DMS114 treated with DMSO at 0.1 percent for 48 hours (cell line): ENCODE measurements around the gene NSD2.

Source experiments
- DNase-seq: peaks from one replicate; lab custom pipeline; 2025; ENCODE audit not compliant: unreplicated experiment; lab: John Stamatoyannopoulos, UW

Gene NSD2

GRCh38 chr4:1940566-1940965 is 69.4 kb downstream of the NSD2 start:
- no peak for DNase-seq

DNA sequence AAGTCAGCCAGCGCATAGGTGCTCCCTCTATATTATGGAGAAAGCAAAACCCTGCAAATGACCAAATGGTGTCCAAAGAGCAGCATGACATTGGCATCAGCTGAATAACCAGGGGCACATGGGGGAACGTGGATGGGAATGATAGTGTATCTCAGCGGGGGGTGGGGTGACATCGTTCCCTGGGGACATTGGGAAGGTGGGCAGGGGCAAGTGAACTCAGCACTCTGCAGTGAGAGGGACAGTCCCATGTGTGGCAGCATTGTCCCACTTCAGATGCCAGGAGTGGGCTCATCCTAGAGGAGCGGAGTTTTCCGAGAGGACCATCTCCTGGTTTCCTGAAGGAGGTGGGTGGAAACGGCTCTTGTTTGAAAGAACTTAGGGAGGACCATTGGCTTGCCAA is 72.7 kb downstream of the NSD2 start:
- no peak for DNase-seq

- no peak for DNase-seq
Observed at GRCh38 chr4:1945124-1945895, 74.1 kb downstream of the NSD2 start.

GRCh38 chr4:1945912-1946311 is 74.7 kb downstream of the NSD2 start:
- no peak for DNase-seq

DNA sequence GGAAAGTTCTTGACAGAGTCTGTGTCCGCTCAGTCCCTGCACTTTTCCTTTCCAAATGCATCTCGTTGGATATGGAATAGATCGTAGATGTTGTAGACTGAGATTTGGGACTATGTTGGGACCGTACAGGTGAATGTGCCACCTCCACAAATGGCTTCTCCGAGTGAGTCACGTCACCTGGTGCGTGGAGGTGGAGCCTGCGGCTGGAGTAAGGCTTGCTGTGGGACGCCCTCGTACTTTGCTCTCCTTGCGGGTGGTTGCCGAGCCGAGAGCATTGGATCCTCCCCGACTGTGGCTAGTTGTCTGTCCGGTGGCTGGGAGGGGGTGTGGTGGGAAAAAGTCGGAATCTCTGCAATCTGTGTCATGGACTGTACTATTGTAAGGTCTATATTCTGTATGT is 77.0 kb downstream of the NSD2 start:
- DNase-seq, result no peak

DNA sequence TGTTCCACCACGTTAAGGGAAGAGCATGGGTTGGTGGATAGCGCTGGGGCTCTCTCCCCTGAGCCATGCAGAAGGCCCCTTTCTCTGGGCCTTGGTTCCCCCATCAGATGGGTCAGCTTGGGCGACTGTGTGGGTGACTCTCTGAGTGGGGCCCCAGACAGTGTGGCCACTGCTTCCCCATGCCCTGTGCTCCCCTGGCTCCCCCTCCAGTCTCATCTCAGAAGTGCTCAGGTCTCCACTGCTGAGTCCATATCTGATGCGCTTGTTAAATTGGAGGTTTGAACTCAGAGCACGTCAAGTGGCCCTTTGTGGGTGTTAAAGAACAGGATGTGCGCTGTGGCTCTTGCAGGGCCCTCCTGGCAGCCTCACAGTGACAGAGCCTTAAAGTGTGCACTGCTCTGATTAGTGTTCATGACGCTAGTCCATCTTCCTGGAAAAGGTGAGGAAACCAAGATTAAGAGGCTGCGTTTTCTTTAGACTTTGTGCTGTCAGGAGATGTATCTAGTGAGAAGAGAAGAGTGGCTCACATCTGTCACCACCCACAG is 77.8 kb downstream of the NSD2 start:
- DNase-seq, result no peak

GRCh38 chr4:1950369-1950768 is 79.2 kb downstream of the NSD2 start:
- DNase-seq, result no peak

DNA sequence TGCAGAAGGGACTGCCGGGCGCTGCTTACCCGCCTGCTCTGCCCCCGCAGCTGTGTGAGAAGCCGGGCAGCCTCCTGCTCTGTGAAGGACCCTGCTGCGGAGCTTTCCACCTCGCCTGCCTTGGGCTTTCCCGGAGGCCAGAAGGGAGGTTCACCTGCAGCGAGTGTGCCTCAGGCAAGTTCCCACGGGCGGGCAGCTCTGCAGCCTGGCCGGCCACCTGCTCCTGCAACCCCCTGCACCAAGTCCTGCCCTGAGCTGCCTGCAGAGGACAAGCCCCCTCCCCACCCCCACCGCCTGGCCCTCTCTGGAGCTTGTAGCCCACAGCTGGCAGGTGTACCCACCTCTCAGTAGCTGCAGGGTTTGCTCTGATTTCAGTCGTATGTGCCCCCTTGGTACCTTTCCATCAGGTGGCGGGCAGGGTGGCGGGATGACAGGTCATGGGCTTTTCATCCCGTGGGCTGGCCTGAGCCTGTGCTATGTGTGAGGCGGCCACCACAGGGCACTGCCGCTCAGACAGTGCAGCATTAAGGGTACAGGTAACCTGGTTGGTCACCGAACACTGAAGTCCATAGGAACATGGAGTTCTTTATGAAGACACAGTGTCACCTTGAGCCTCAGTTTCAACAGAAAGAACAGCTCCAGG is 81.0 kb downstream of the NSD2 start:
- no peak for DNase-seq

DNA sequence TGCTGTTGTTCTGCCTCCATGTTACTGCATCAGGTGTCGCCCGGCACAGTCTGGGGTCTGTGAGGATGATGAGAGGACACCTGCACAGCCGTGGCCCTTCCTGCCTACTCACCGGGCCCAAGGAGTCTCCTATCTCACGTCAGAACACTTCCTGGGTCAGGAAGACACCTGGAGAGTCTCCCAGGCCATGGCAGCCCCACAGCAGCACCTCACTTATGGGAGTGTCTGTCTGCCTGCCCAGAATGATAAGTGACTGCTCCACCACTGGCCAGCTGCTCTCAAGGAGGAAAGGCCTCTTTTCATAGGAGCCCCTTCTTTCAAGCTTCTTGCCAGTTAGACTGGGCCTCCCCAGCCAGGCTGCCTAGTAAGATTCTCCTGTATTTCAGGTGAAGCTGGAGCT is 81.5 kb downstream of the NSD2 start:
- DNase-seq, result no peak

DNA sequence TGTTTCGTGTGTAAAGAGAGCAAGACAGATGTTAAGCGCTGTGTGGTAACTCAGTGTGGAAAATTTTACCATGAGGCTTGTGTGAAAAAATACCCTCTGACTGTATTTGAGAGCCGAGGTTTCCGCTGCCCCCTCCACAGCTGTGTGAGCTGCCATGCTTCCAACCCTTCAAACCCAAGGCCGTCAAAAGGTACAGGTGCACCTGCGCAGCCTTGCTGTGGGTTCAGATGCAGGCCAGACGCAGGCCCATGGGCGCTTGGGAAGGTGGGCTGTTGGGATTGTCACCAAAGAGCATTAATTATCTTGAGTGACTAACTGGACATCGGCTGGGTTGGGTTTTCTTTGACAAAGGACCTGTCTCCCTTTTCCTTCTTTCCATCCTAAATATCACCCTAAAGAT is 82.1 kb downstream of the NSD2 start:
- DNase-seq, result no peak

- DNase-seq, result no peak
Observed at GRCh38 chr4:1956631-1957030, 85.4 kb downstream of the NSD2 start.

GRCh38 chr4:1958276-1959103 is 87.3 kb downstream of the NSD2 start:
- no peak for DNase-seq

GRCh38 chr4:1959104-1959384 is 87.9 kb downstream of the NSD2 start:
- no peak for DNase-seq

DNA sequence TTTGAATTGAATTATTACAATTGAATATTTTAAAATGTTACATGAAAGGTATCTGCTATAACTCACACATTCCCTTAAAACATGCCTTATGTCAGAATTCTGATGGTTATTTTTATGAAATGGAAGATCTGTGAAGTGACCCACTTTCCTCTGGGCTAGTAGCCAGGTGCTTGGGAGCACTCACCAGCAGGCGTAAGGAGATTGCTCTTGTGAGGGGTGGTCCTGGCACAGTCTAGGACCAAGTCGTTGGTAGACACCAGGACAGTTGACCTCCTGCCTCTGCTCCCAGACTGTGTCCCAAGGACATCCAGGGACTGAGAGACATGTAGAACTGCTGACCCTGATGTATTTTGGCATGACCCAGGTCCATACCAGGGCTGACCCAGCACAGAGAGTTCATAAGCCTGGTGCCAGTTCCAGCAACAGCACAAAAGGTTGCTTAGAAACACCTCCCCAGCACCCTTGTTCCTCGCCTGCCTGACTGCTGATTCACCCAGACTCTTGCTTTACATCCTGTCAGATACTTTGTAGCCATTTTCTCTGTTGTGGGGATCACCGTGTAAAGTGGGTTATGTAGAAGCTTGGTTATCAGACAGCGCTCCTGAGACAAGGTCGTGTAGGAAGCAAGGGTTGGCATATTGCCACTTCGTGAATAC is 89.1 kb downstream of the NSD2 start:
- no peak for DNase-seq

DNA sequence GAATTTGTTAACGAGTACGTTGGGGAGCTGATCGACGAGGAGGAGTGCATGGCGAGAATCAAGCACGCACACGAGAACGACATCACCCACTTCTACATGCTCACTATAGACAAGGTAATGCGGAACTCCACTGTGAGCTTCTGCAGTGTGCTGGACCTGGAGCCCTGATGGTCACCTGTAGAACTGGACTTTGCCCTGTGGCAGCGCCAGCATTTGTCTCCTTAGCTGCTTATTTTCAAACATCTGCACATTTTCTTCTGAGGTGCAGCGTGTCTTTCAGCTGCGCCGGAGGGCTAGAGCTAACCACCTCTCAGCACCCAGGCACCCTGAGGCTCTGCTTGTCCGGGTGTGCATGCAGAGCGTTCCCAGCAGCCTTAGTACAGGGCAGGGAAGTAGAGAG is 89.8 kb downstream of the NSD2 start:
- no peak for DNase-seq

- no peak for DNase-seq
Observed at GRCh38 chr4:1961563-1961962, 90.4 kb downstream of the NSD2 start.

DNA sequence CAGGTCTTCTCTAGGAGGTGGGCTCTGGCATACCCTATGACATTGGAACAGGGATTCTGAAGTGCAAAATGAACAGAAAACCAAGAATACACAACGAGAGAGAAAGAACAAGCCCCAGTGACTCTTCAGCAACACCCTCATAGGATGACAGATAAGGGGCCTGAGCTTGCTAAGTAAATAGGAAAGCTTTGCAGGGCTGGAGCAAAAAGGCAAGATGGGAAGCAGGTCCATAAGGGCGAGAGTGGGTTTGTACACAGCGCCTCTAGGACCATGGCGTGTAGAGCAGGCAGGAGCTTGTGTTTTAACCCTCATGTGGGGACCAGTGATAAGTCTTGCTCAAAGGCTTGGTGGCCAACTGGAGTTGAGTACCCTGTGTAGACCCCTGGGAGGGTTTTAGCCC is 91.8 kb downstream of the NSD2 start:
- DNase-seq, result no peak

DNA sequence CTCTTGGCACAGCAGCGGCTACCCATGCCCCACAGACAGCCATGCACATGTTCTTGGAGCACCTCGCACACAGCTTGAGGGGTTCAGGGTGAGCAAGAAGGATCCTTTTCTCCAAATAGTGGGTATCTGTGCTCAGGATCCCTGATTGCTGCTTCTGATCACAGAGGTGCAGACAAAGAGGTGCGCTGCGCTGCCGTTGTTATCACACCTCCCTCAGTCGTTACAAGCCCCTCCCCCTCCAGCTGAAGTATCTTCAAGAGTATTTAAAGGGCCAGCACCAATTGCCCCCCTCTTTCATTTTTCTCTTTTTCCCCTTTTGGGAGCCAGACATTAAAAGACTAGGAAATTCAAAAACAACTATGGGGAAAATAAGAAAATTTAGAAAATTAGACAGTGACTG is 93.2 kb downstream of the NSD2 start:
- DNase-seq, result no peak

- no peak for DNase-seq
Observed at GRCh38 chr4:1964971-1965370, 93.8 kb downstream of the NSD2 start.

DNA sequence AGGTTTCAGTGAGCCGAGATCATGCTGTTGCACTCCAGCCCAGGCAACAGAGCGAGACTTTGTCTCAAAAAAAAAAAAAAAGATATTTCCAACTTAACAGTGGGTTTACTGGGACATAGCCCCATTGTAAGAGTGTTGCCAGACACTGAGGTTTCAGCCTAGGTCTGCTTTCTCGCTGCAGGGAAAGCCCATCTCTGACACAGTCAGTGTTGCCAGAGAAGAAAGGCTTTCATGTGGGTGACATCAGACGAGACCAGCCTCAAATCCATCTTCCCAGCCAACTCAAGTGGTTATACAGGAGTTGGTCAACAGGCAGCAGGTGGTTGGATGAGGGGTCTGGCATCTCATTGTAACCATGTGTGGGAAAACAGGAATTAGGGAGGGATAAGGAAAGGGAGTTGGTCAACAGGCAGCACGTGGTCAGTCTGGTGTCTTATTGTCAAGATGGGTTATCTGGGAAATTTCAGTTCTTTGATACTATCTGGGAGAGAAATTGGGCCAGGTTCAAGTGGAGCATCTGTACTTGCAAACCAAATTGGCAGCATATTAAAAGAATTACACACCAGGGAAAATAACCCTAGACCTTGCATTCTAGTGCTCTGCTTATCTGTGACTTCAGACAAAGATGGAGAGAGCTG is 96.4 kb downstream of the NSD2 start:
- DNase-seq, result no peak

DNA sequence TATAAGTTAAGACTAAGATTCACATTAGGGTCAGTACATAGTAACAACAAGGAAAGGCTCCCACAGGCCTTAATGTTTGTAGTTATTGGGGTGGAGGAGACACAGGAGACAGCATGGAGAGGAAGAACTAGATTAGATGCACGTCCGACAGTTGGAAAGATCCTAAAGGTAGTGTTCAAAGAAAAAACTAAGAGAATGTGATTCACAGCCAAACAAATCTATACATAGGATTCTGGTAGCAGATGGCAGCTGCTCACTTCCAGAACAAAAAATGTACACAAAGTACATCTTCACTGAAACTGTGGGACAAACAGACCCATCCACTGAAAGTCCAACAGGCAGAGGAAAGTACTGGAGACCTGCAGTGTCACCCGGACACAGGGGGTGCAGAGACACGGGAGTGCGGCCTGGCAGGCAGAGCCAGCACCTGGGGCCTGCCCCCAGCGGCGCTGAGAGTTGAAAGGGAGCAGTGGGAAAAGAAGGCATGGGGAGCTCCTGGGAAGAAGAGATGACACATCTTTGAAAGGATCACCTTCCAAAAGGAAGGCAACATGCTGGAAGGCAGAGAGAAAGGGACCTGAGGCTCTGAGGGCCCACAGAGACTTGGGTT is 97.6 kb downstream of the NSD2 start:
- DNase-seq, result no peak
